ENCODE results near the gene ALDH1A3. TPM values are rescaled to one million over a fixed set of nuclear protein-coding genes. Genes with fewer than 3 reads are reported as not detected.

The ALDH1A3 gene
- total and polyA plus RNA-seq, 2 of the 13 experiments (the other 11 are each of a cell fraction or from before 2014, with no cell fraction given) = not detected

DNA sequence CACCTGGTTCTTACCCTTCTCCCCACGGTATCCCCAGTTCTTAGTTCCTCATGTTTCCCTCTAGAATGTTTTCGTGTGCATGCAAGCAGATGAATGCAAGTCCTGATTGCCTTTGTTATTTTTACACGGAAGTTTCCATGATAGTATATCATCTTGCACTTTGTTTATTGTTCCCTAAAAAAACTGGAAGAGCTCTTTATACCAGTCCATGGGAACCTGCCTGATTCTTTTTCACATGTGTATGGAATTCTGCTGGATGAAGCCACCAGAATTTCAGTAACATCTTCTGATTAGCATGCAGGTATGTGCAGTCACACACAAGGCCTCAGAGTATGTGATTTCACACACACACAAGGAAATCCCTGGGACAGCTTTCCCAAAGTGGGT lies 23.5 kb downstream of the ALDH1A3 start:
- Histone ChIP-seq H3K4me3 (replicated peaks in 1 of 3; ENCODE audit: insufficient read depth in 1 of 3, low read depth in 2 of 3, low read length in 3 of 3) (no peak overlapping the region), H3K4me1 (ENCODE audit: insufficient read depth, low read length) (peaks cover 11% of the 10 kb centered on the region), H4K20me1 (ENCODE audit: insufficient read depth, low read length) (no peaks in the 10 kb centered on the region), H2AFZ (ENCODE audit: low read length) (no peak overlapping the region), H3K27me3 (ENCODE audit: control insufficient read depth in 1 of 2, insufficient read depth in 2 of 2, low read length in 2 of 2) (peaks cover 3 to 82% of the 10 kb centered on the region in 2 experiments; a peak in 4 of 5 replicates), H3K4me2 (ENCODE audit: low read depth, low read length) (peak overlapping the region; percentile 73; the same call in 1 of the 2 replicates), H3K9me3 (ENCODE audit: low read length) (no peaks in the 10 kb centered on the region), H3K27ac (ENCODE audit: extremely low read length, insufficient read depth, low read length) (no peak overlapping the region), H3K9ac (ENCODE audit: insufficient read depth, low read depth, low read length) (no peak overlapping the region), H3K79me2 (ENCODE audit: insufficient read depth, low read length) (no peaks in the 10 kb centered on the region), H3K36me3 (replicated peaks in 1 of 2; ENCODE audit: control insufficient read depth in 1 of 2, insufficient read depth in 2 of 2, low read length in 2 of 2) (no peaks in the 10 kb centered on the region)
- WGBS (ENCODE audit: low lambda C conversion rate) = 27% methylated on average over 3 of the region's 3 CpGs
- no peak for DNase-seq (ENCODE audit: low spot score)
- intact Hi-C loops (cut with micrococcal nuclease; ENCODE audit: unreplicated experiment) (no loop called here), in situ Hi-C loops (cut with HindIII; ENCODE audit: extremely low pct_ligation_motif_present, low pct_unique_long_range_greater_than_20kb) (loop anchor here (25.0 kb wide), 1 partner anchor 359 kb away; the partner anchor contains the start of gene CHSY1)
- ATAC-seq = no peak
- CTCF ChIA-PET (ENCODE audit: low intra/inter-chr PET ratio, low total read pairs) = no interaction called here
- no TSS peak for BruUV-seq (replicated peaks)
- POLR2A ChIA-PET = no interaction called here
- FAIRE-seq = no peak
- TF ChIP-seq ZSCAN12 (CRISPR knock-in tag; IDR thresholded peaks at IDR 0.05) (no peak), ZSCAN22 (CRISPR knock-in tag; IDR thresholded peaks at IDR 0.05) (no peak), TCF7 (IDR thresholded peaks at IDR 0.05; ENCODE audit: low read depth) (no peak), TEAD3 (CRISPR knock-in tag; optimal IDR thresholded peaks at IDR 0.05; ENCODE audit: borderline replicate concordance) (no peak)
- TF ChIP-seq, protein P1, sequence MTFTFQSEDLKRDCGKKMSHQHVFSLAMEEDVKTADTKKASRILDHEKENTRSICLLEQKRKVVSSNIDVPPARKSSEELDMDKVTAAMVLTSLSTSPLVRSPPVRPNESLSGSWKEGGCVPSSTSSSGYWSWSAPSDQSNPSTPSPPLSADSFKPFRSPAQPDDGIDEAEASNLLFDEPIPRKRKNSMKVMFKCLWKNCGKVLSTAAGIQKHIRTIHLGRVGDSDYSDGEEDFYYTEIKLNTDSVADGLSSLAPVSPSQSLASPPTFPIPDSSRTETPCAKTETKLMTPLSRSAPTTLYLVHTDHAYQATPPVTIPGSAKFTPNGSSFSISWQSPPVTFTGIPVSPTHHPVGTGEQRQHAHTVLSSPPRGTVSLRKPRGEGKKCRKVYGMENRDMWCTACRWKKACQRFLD (CRISPR knock-in tag; IDR thresholded peaks at IDR 0.05; ENCODE audit: borderline replicate concordance) = no peak

DNA sequence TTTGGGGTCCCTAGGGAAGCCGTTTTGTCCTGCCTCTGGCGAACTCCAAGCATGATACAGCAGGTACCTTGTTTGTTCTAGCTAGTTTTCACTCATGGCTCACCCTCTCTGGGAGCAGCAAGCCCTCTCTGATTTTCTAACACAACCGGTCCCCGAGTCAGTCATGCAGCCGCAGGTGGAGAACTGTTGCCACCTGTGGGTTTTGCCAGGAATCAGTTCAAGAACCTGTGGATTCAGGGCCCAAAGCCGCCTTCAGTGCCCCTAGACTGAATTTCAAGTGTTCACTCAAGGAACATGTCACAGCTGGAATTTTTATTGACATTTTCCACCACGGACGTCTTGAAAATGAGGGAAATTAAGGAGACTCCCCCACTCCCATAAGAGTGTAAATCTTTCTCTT lies 26.2 kb downstream of the ALDH1A3 start:
- ATAC-seq = no peak
- CTCF ChIA-PET (ENCODE audit: low intra/inter-chr PET ratio, low total read pairs) = no interaction called here

More for the DNA sequence above, 26.2 kb downstream of the ALDH1A3 start:
- no TSS peak for BruUV-seq (replicated peaks)
- H3K9me3 ChIP-seq (ENCODE audit: low read length) = no peaks in the 10 kb centered on the region
- TF ChIP-seq MXI1 (IDR thresholded peaks at IDR 0.05; ENCODE audit: borderline replicate concordance, low read depth, low read length) (no peak), STAG1 (CRISPR knock-in tag; IDR thresholded peaks at IDR 0.05) (peak; percentile 35)
- H3K36me3 ChIP-seq (replicated peaks in 1 of 2; ENCODE audit: control insufficient read depth in 1 of 2, insufficient read depth in 2 of 2, low read length in 2 of 2) = no peaks in the 10 kb centered on the region
- in situ Hi-C loops (cut with HindIII; ENCODE audit: extremely low pct_ligation_motif_present, low pct_unique_long_range_greater_than_20kb) (loop anchor here (25.0 kb wide), 1 partner anchor 356 kb away; the partner anchor contains the start of gene CHSY1), intact Hi-C loops (cut with micrococcal nuclease; ENCODE audit: unreplicated experiment) (no loop called here)
- peaks cover 11% of the 10 kb centered on the region for H3K4me1 ChIP-seq (ENCODE audit: insufficient read depth, low read length)
- H3K9ac ChIP-seq (ENCODE audit: insufficient read depth, low read depth, low read length) = no peak overlapping the region
- H2AFZ ChIP-seq (ENCODE audit: low read length) = no peak overlapping the region
- no peaks in the 10 kb centered on the region for H3K79me2 ChIP-seq (ENCODE audit: insufficient read depth, low read length)
- FAIRE-seq (no peak), DNase-seq (ENCODE audit: low spot score) (no peak)
- H3K4me3 ChIP-seq (replicated peaks in 1 of 3; ENCODE audit: insufficient read depth in 1 of 3, low read depth in 2 of 3, low read length in 3 of 3) = no peak overlapping the region
- POLR2A ChIA-PET = no interaction called here
- no peaks in the 10 kb centered on the region for H4K20me1 ChIP-seq (ENCODE audit: insufficient read depth, low read length)
- H3K27me3 ChIP-seq (ENCODE audit: control insufficient read depth in 1 of 2, insufficient read depth in 2 of 2, low read length in 2 of 2) = peaks cover 2 to 55% of the 10 kb centered on the region in 2 experiments; a peak in 4 of 5 replicates
- no peak overlapping the region for H3K27ac ChIP-seq (ENCODE audit: extremely low read length, insufficient read depth, low read length)
- H3K4me2 ChIP-seq (ENCODE audit: low read depth, low read length) = no peak overlapping the region
- WGBS (ENCODE audit: low lambda C conversion rate) = 10% methylated on average over 8 of the region's 8 CpGs
